ENCODE data around the gene SMIM12. TPM values are rescaled to one million over a fixed set of nuclear protein-coding genes. Genes with fewer than 3 reads are reported as not detected.

Gene SMIM12
- total and polyA plus RNA-seq, 2 of the 8 experiments (the other 6 are each of a cell fraction or from before 2014, with no cell fraction given), result 40.9 to 49.2 TPM

DNA sequence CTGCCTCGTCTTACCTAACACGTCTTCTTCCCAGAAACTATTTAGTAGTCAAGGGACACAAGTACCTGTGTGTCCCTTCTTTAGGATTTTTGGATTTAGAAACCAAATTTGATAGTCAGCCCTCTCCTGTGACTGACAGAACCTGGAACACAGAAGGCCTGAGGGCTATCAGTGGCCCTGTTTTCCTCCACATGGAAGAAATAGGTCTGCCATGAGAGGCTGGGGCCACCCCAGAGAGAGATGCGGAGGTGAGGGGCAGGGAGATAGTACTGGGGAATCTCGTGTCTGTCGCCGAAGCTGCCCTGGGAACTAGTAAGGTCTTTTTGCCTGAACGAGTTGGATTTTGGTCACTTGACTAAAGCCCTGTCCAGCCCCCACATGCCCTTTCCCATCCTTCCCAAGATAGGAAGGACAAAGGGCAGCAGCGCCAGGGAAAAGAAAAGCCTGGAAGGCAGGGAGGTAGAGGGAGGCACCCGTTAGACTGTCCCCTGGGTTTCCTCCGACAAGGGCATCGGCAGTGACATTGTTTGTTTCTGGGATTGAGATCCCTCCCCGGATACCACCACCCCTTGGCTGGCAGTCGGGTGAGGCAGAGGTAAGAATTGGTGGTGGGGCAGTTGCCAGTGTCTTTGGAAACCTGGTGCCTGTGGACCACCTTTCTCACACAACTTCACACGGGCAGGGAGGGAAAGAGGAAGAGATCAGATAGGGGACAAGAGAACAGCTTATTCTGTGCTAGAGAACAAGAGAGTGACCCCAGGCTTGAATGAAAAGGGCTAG is 19.8 kb downstream of the SMIM12 start:
- CTCF ChIA-PET (ENCODE audit: partially characterized antibody), result interaction anchor here (0.6 to 14.3 kb wide), 3 partner anchors 13 to 741 kb away, joined by 3 to 230 read pairs (median 64); partner anchors contain the start of gene GJA4
- H3K18ac ChIP-seq (ENCODE audit: extremely low read depth, low read length), result no peak overlapping the region
- H3K56ac ChIP-seq (replicated peaks; ENCODE audit: insufficient read length, low read depth, low read length), result no peak overlapping the region
- H3K27me3 ChIP-seq (replicated peaks in 1 of 4; ENCODE audit: control insufficient read depth in 3 of 4, extremely low read depth in 1 of 4, insufficient read depth in 3 of 4, low read length in 3 of 4), result no peaks in the 10 kb centered on the region
- H4K91ac ChIP-seq (replicated peaks; ENCODE audit: insufficient read length, low read length), result no peak overlapping the region
- H4K8ac ChIP-seq (ENCODE audit: extremely low read depth, insufficient read depth, low read length), result no peak overlapping the region
- no peak overlapping the region for H3K27ac ChIP-seq (ENCODE audit: low read depth, low read length)
- no peak overlapping the region for H3K9ac ChIP-seq (replicated peaks in 1 of 4; ENCODE audit: extremely low read depth in 1 of 4, low read depth in 3 of 4, low read length in 3 of 4)
- H2AK5ac ChIP-seq (ENCODE audit: low read depth, low read length), result no peak overlapping the region
- H2BK20ac ChIP-seq (ENCODE audit: low read length), result 0 out of 2 replicates have a peak overlapping the region, but pooled peaks have one; percentile 13
- H4K20me1 ChIP-seq (replicated peaks in 1 of 2; ENCODE audit: control insufficient read depth in 1 of 2, insufficient read depth in 2 of 2, low read length in 2 of 2), result no peaks in the 10 kb centered on the region
- H3K4me3 ChIP-seq (ENCODE audit: extremely low read depth in 1 of 4, insufficient read depth in 2 of 4, low read depth in 3 of 4, low read length in 4 of 4), result no peak overlapping the region
- H3K4me1 ChIP-seq (replicated peaks in 1 of 4; ENCODE audit: control insufficient read depth in 3 of 4, insufficient read depth in 4 of 4, low read length in 3 of 4), result peaks cover 15 to 21% (median 16%) of the 10 kb centered on the region in 4 experiments
- POLR2A ChIA-PET (ENCODE audit: partially characterized antibody), result interaction anchor here (1.6 kb wide), 1 partner anchor 58 kb away, joined by 3 read pairs; no protein-coding TSS in a partner anchor
- no peaks in the 10 kb centered on the region for H3K79me2 ChIP-seq (ENCODE audit: control insufficient read depth in 1 of 2, insufficient read depth in 2 of 2, low read length in 2 of 2)
- H3K36me3 ChIP-seq (ENCODE audit: control insufficient read depth in 2 of 4, insufficient read depth in 4 of 4, low read length in 3 of 4), result no peaks in the 10 kb centered on the region
- FAIRE-seq, result no peak
- no peak overlapping the region for H3K4me2 ChIP-seq (ENCODE audit: insufficient read depth in 1 of 2, low read depth in 2 of 2, low read length in 2 of 2)
- H3K14ac ChIP-seq (ENCODE audit: insufficient read length), result no peak overlapping the region
- H3K23me2 ChIP-seq (ENCODE audit: low read depth, low read length), result no peaks in the 10 kb centered on the region
- H2AFZ ChIP-seq (ENCODE audit: low read length), result no peak overlapping the region
- DNase-seq (ENCODE audit: low read depth in 1 of 2, low spot score in 2 of 2), result no peak
- H4K5ac ChIP-seq (ENCODE audit: insufficient read length, low read depth, low read length), result no peak overlapping the region
- 0 out of 2 replicates have a peak overlapping the region, but pooled peaks have one; percentile 26 for H2BK15ac ChIP-seq (ENCODE audit: low read length)
- no peak overlapping the region for H2BK5ac ChIP-seq (ENCODE audit: low read depth, low read length)
- H3K4ac ChIP-seq (replicated peaks; ENCODE audit: insufficient read length, low read depth, low read length), result no peak overlapping the region
- no peak overlapping the region for H2BK120ac ChIP-seq (replicated peaks; ENCODE audit: low read depth, low read length)
- H2BK12ac ChIP-seq (ENCODE audit: low read depth, low read length), result no peak overlapping the region
- no peaks in the 10 kb centered on the region for H3K79me1 ChIP-seq (ENCODE audit: low read depth, low read length)
- no peak overlapping the region for H3K23ac ChIP-seq (ENCODE audit: insufficient read length)
- H3K9me3 ChIP-seq (ENCODE audit: insufficient read depth in 2 of 2, low read depth in 1 of 2, low read length in 1 of 2), result no peaks in the 10 kb centered on the region
- 81% methylated on average over 14 of the region's 14 CpGs; no CpG with 5 or more reads in 1 of the 2 experiments for WGBS, 2 experiments (ENCODE audit: extremely low coverage in 1 of 2, insufficient coverage in 1 of 2, insufficient read length in 1 of 2, insufficient replicate concordance in 2 of 2, low coverage in 1 of 2, low lambda C conversion rate in 2 of 2, missing lambda C conversion rate in 1 of 2)
